Measurements from ENCODE around the gene POTEC.
"Not testable (repeated sequence)": the region's sequence is repeated elsewhere in the genome, so short reads cannot be mapped to it uniquely, and the experiment has no call there.

POTEC gene

DNA sequence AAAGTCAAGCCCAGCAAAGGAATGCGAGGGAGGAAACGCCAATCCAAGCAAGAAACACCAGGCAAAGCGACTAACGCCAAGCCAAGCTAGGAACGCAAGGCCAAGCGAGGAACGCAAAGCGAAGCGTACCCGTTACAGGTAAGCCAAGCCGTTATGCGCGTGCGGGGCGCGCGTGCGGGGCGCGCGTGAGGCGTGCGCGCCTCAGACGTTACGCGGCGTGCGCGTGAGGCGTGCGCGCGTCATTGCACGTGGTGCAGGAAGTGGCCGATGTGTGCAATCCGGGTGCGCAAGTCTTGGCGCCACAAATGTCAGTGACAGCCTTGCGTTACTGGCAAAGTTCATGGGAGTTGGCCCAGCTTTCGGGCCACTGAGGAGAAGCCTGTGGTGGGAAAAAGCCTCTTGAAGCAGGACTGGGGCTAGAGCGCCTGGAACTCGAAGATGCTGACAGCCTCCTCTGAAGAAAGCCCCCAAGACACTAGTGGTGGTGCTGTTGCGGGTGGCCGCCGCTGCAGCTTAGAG, at the start of gene POTEC:
POTEC (minus strand) TSS at position 155 of the 519 bp plus-strand sequence. CDS start 454 bp downstream, outside the sequence.
- not testable (repeated sequence) for DNase-seq (ENCODE audit: low read depth)

- no peak for DNase-seq (ENCODE audit: low read depth)
These were observed 34.6 kb upstream of the POTEC start for GRCh38 chr18:14577971-14578370.

DNA sequence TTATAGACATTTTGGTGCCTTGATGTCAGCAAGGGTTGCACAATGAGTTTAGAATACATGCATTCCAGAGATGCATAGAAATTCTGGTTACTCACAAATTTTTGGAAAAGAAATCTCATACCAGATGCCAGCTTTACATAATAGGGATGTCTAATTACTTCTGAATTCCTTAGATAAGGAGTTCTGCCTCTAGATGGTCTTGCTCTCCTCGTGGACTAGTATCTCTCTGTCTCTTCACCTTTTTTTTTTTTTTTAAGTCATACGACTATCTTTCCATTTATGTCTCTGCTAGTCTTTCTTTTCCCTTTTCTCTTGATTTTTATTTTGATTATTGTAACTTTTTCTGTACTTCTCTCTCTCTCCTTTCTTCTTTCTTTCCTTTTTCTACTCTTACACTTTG, 16.1 kb upstream of the POTEC start:
- not testable (repeated sequence) for DNase-seq (ENCODE audit: low read depth)

- not testable (repeated sequence) for DNase-seq (ENCODE audit: low read depth)
These were observed 11.7 kb downstream of the POTEC start for GRCh38 chr18:14531659-14532058.

DNA sequence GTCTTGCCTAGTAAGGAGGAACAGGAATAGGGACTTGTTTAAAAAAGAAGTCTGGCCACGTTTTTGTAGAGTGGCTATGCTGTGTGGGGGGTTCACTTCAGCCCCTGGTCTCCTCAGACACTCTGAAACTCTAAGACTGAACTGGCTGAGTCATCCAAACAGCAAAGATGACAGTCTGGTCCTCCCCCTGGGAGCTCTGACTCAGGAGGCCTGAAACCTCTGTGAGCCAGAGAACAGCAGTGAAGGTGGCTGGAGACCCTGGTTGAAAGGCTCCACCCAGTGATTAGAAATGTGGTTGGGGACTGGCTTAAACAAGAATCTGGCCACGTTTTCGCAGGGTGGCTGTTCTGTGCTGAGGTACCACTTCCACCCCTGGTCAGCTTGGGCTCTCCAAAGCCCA, 32.7 kb downstream of the POTEC start:
- not testable (repeated sequence) for DNase-seq (ENCODE audit: low read depth)

DNA sequence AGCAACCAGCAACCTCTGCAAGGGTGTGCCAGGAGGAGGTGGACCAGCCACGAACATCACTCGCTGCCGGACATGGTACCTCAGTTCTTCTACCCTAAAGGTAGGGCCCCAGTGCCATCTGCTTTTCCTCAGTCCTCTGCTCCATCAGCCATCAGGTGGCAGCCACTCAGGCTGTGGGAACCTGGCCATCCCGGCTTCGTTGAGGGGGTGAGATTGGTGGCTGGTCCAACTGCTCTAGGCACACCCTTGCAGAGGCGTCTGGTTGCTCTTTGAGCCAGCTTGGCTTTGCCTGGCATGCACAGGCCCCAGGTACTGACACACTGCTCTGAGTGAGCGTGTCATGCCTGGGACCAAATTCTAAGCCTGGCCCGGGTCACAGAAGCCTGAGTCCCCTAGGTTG, 39.7 kb downstream of the POTEC start:
- not testable (repeated sequence) for DNase-seq (ENCODE audit: low read depth)

GRCh38 chr18:14501894-14502293, 41.5 kb downstream of the POTEC start:
- not testable (repeated sequence) for DNase-seq (ENCODE audit: low read depth)

- DNase-seq (ENCODE audit: low read depth) = not testable (repeated sequence)
These were observed 54.0 kb downstream of the POTEC start for GRCh38 chr18:14489256-14490014.

DNA sequence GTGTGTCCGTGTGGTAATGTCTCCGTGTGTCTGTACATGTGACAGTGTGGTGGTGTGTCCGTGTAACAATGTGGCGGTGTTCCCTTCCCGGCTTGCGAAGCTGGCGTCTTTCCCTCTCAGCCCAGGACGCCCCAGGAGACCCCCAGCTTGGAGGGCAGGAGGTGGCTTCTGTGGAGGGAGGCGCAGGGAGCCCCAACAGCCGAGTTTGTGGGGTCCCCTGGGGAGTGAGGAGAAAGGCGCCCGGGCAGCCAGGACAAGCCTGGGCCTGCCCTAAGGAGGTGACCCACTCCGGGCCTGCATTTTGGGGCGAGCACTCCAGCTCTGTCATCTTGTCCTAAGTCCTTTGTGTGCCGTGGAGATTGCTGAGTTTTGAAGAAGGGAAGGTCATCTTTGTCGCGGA, 54.6 kb downstream of the POTEC start:
- not testable (repeated sequence) for DNase-seq (ENCODE audit: low read depth)

DNA sequence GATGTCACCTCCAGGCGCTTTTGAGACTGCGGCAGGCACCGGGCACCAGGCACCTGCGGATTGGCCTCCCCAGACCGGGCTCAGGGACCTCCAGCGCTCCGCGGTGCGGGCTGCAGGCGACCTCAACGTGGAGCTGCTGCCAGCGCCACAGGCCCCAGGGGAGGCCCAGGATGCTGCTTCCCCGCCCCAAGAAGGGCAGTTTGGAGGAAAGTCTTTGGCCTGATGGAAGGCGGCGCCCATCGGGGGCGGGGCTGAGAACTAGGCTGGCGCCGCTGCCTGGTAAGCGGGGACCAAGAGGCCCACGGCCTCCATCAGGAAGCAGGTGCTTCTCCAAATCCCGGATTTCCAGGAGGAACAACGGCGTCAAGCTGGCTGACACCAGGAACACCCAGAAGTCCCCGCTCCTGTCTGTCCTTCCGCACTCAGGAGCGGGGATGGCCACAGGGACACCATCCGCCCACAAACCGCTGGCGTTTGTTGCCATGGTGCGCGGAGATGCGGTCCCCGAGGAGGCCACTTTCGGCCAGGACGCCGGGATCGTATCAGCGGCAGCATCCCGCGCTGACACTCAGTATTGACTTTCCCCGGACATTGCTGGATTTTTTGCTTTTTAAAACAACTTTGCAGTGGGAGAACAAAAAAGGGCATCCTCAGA, 56.3 kb downstream of the POTEC start:
- DNase-seq (ENCODE audit: low read depth) = not testable (repeated sequence)

DNA sequence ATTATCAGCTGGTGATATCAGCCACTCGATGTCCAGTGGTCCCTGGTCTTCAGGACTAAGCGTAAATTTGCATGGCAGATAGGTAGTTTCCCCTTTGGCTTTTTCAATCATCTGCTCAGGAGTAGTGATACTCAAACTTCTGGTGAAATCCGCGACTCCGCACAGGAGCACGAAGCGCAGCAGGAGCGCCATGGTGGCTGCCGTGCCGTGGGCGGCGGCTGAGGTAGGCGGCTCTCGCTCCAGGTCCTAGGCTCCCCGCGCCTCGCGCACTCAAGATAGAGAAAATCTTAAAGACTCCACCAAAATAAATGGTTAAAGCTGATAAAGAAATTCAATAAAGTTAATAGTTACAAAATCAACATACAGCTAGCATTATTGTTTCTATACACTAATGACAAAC, 64.3 kb downstream of the POTEC start:
- DNase-seq (ENCODE audit: low read depth) = not testable (repeated sequence)

- not testable (repeated sequence) for DNase-seq (ENCODE audit: low read depth)
These were observed 67.9 kb downstream of the POTEC start for GRCh38 chr18:14475520-14475919.

DNA sequence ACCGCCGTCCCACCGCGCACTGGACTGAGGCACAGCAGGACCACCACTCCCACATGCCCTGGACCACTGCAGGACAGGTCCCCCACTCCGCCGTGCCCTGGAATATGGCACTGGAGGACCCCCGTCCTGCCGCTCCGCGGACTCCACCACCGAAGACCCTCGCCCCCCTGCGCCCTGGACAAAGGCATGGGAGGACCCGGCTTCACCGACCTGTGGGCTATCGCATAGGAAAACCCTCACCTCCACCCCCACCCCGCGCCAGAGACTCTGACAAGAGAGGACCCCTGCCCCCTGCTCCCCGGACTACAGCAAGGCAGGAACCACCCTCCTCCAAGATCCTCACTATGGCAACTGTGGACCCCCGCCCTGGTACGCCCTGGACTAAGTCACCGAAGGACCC, 68.6 kb downstream of the POTEC start:
- not testable (repeated sequence) for DNase-seq (ENCODE audit: low read depth)

DNA sequence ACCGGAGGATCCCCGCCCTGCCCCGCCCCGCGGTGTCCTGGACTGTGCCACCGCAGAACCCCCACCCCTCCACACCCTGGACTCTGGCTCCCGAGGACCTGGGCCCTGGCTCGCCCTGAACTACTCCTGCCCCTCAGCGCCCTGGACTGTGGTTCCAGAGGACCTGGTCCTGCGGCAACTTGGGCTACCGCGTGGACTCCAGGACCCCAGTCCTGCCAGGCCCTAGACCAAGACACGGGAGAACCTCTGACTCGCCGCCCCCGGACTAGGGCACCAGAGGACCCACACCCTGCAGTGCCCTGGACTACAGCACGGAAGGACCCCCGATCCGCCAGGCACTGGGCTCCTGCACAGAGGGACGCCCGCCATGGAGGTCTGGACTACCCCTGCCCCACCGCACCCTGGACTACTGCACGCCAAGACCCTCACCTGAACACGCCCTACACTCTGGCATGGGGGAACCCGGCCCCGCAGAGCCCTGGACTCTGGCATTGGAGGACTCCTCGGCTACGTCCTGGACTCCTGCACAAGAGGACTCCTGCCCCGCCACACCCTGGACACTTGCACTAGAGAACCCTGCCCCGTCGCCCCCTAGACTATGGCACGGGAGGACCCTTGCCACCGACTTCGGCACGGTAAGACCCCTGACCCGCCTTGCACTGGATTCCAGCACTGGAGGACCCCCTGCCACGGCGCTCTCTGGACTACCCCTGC, 69.2 kb downstream of the POTEC start:
- not testable (repeated sequence) for DNase-seq (ENCODE audit: low read depth)

- not testable (repeated sequence) for DNase-seq (ENCODE audit: low read depth)
These were observed 70.0 kb downstream of the POTEC start for GRCh38 chr18:14473250-14474006.

DNA sequence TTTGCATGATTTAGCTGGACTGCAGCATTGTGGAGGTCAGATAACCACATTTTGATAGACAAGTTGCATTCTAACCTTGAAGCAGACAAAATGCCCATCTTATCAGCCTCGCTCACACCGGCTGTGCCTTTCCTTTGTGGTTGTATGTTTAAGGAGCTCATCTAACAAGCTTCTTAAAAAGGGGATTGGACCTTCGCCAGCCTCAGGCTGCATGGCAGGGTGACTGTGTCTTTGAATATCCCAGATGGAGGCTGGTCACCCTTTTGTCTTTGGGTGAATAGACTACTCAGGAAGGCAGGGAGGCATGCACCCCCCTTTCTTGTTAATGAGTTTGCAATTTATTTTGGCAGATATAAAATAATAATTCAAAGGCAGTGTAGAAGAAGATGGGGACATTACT, 72.1 kb downstream of the POTEC start:
- not testable (repeated sequence) for DNase-seq (ENCODE audit: low read depth)

DNA sequence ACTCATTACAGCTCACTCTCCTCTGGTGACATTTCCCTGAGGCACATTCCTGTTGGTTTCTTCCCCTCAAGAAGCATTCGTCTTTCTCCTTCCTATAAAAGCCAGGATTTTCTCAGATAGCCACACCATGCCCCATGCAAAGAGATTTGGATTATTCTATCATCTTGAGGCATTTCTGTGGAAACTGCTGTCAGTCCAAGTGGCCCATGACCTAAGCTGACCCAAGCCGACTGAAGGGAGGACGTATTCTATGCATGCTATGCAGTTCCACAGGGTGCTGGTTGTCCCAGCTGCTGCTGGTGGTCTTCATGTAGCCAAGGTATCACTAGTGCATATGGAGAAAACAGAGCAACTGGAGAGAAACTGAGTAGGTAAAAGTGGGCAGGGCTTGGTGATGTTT, 73.0 kb downstream of the POTEC start:
- not testable (repeated sequence) for DNase-seq (ENCODE audit: low read depth)

GRCh38 chr18:14470046-14470445, 73.4 kb downstream of the POTEC start:
- DNase-seq (ENCODE audit: low read depth) = not testable (repeated sequence)

GRCh38 chr18:14465989-14466388, 77.4 kb downstream of the POTEC start:
- DNase-seq (ENCODE audit: low read depth) = not testable (repeated sequence)

Data from stimulated activated CD8-positive, alpha-beta memory T cell treated with anti-CD3 and anti-CD28 coated beads, Interleukin-12 subunit alpha, Interleukin-12 subunit beta, amount 100 ng/mL, for 4 hours (primary cell).